Pulmonary artery endothelial cell (primary cell): Measurements from ENCODE around the gene KRT83. TPM values are rescaled to one million over a fixed set of nuclear protein-coding genes. Genes with fewer than 3 reads are reported as not detected.
"Not testable (repeated sequence)": the region's sequence is repeated elsewhere in the genome, so short reads cannot be mapped to it uniquely, and the experiment has no call there.

Experiments
- DNase-seq: peaks from one replicate; pipeline ENCODE4 v3.0.0-alpha.2; 2011; ENCODE audit warnings: low read depth, low spot score
- total RNA-seq: library from RNA; depleted of rRNA; stranded (reverse); fragments of >200 nt; gene quantifications from 2 replicates; pipeline ENCODE4 v1.2.3, GENCODE V29; 2014

Gene KRT83
- total RNA-seq, 1 donor from 2014 or later = not detected

GRCh38 chr12:52310622-52311284, 10.4 kb downstream of the KRT83 start:
- no peak for DNase-seq

GRCh38 chr12:52308806-52309425, 12.3 kb downstream of the KRT83 start:
- DNase-seq = no peak

GRCh38 chr12:52307836-52308805, 13.1 kb downstream of the KRT83 start:
- no peak for DNase-seq

- DNase-seq = no peak
These were observed 14.5 kb downstream of the KRT83 start for GRCh38 chr12:52306731-52307130.

DNA sequence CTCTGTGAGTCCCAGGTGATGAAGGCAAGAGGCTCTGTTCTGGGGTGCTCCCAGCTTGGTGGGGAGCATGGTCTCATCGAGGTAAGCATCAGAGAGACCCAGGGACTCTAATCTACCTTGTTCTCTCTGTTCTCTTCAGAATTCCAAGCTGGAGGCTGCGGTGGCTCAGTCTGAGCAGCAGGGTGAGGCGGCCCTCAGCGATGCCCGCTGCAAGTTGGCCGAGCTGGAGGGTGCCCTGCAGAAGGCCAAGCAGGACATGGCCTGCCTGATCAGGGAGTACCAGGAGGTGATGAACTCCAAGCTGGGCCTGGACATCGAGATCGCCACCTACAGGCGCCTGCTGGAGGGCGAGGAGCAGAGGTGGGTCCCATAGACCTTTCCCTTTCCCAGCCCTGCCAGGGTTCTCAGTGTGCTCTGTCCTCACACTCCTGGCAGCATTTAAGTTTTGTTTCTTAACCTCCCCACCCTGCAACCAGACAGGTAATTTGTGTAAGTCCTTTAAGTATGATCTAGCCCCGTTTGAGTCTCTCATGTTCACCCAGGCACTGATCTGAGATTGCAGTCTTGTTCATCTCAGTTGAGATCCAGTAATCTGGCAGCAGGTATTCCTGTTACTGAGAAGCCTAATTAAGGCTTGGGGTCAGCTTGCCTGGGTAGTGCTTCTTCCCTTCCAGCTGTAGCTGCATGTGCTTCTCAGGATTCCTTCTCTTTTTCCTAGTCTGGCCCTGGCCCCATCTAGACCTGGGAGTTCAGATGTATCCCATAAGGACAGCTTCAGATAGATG, 15.1 kb downstream of the KRT83 start:
- no peak for DNase-seq

GRCh38 chr12:52304941-52305411, 16.2 kb downstream of the KRT83 start:
- not testable (repeated sequence) for DNase-seq

- DNase-seq = not testable (repeated sequence)
These were observed 18.8 kb downstream of the KRT83 start for GRCh38 chr12:52302242-52302914.

- DNase-seq = not testable (repeated sequence)
These were observed 19.5 kb downstream of the KRT83 start for GRCh38 chr12:52301721-52302120.

GRCh38 chr12:52300796-52301691, 20.2 kb downstream of the KRT83 start:
- DNase-seq = no peak

GRCh38 chr12:52298677-52299190, 22.5 kb downstream of the KRT83 start:
- no peak for DNase-seq

- no peak for DNase-seq
These were observed 24.5 kb downstream of the KRT83 start for GRCh38 chr12:52296572-52297215.

DNA sequence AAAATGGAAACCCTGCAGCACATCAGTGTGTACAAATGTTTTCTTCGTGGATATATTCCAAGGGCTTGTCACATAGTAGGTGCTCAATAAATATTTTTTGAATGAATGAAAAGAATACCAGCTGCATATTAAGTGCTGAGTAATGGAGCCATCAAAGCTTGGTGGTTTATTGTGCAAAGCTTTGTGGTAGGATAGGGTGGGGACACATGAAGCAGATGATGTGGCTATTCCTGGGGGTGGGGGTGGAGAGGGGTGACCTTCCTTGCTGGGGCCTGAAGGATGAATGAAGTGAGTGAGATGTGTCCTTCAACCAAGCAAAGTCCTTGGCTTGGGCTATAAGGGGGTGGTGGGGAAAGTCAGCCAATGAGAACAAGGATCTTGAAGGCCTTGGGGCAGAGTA, 25.5 kb downstream of the KRT83 start:
- DNase-seq = no peak

DNA sequence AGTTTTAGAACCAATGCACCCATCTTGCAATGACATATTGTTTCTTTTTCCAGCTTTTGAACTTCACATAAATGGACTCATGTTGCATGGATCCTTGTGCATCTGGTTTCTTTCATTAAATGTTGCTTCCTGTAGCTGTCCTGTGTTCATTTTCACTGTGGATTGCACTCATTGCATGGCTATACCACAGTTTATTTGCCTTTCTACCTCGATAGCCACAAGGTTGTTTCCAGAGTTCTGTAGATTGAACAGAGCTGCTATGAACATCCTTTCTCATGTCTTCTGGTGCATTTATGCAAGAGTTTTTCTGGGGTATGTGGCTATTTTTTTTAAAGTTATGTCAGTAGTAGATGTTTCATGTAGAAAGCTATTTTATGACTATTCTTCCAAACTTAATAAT, 26.4 kb downstream of the KRT83 start:
- DNase-seq = no peak

DNA sequence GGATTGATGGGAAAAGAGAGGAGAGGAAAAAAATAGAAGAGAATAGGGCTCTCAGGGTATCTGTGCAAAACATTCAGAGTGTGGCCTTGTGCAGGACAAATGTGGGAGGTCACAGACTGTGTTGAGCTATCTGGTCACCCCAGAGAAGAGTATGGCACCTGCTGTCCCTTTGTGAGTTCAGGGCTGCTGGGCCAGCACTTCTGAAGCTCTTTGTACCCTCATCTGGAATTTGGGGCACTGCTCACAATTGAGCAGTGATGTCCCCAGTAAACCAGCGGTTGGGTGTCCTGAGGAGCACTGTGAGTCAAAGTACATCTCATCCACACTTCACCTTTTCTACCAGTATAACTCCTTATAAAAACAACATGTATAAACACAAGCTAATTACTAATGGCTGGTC, 27.3 kb downstream of the KRT83 start:
- DNase-seq = no peak

DNA sequence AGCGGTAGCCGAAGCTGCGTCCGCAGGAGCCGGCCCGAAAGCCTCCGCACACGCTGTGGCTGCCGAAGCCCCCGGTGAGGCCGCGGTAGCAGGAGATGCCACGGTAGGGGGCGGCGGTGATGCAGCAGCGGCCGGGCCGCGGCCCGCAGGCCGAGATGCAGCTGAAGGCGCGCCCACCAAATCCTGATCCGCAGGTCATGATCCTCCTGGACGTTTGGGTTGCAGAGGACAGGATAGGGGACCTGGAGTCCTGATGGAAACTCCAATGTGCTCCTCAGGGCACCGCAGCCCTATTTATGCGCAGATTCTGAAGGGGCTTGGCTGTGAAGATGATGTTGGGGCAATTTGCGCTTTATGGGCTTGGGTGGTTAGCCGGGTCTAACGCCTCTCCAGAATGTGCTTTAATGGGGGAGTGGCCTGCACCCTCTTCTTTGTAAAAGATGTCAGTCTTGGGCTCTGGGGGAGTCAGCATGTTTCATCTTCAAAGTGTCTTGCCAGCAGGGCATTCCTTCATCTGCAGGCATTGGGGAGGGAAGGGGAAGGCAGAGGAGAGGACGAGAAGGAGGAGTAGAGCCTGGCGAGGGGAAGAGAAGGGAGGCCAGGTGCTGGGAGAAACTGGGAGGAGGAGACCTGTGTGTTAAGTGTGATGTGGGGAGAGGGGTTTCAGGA, 29.8 kb downstream of the KRT83 start, which contains the start of gene KRT81:
Gene KRT81 (minus strand): TSS at position 268 of the 669 bp plus-strand sequence. CDS start 69 bp downstream, at position 199.
- no peak for DNase-seq

DNA sequence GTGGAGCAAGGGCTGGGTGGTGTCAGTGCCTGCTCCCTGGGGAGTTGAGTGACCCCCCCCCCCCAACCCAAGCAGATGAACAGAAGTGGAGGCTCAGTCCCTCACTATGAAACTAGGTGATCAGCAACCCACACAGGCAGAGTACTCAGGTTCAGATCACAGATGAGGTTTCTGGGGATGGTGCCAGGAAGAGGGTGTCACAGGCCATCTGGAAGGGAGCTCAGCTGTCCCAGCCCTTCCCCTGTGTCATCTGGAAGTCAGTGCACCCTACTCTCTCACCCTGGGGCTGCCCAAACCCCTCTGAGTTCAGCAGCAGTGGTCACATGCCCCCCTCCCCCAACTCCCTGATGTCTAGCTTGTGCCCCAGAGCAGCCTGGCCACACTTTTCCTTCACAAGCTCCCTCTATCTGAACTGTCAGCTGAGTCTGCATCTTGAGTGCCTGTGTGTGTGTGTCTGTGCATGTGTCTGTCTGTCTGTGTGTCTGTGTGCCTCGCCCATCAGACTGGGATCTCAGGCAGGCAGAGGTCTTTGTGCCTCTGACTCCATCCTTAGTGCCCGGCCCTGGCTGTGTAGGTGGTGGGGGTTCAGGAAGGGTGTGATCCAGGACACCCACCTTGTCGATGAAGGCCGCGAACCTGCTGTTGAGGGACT, 30.6 kb downstream of the KRT83 start:
- DNase-seq = not testable (repeated sequence)
